WTC11 (cell line): ENCODE results near the gene AGAP6. TPM values are rescaled to one million over a fixed set of nuclear protein-coding genes. Genes with fewer than 3 reads are reported as not detected.
"Not testable (repeated sequence)": the region's sequence is repeated elsewhere in the genome, so short reads cannot be mapped to it uniquely, and the experiment has no call there.

Experiments used
- ATAC-seq: fragments of 200-7000 bp; cut with Tn5 transposase; 2 replicates; pipeline ENCODE4 v1.10.0; 2021; ENCODE audit warnings: mild to moderate bottlenecking, moderate library complexity
- CTCF ChIA-PET: fragments of 300-600 bp; sonication (Branson Sonifier 250); formaldehyde crosslinking; loops from one replicate; lab custom pipeline; 2021; ENCODE audit warnings: antibody characterized with exemption; lab: Charles Lee
- POLR2A ChIA-PET: fragments of 350-600 bp; sonication (Branson Sonifier 250); formaldehyde crosslinking; loops from one replicate; lab custom pipeline; 2021; ENCODE audit warnings: antibody characterized with exemption; lab: Charles Lee
- DNase-seq: peaks from one replicate; pipeline ENCODE4 v3.0.0; 2021; ENCODE audit warnings: low spot score
- H3K27ac Mint-ChIP-seq: 2 replicates; pipeline ENCODE4 v1.8.0; 2021; ENCODE audit warnings: mixed read lengths
- H3K27me3 Mint-ChIP-seq: 2 replicates; pipeline ENCODE4 v1.8.0; 2021; ENCODE audit warnings: low read depth, mild to moderate bottlenecking, moderate library complexity, mixed read lengths
- H3K36me3 Mint-ChIP-seq: 2 replicates; pipeline ENCODE4 v1.8.0; 2021; ENCODE audit warnings: mixed read lengths
- H3K4me1 Mint-ChIP-seq: 2 replicates; pipeline ENCODE4 v1.8.0; 2022; ENCODE audit warnings: mixed read lengths
- H3K4me3 Mint-ChIP-seq: 2 replicates; pipeline ENCODE4 v1.8.0; 2021; ENCODE audit warnings: mild to moderate bottlenecking, moderate library complexity, mixed read lengths
- H3K9me3 Mint-ChIP-seq: 2 replicates; pipeline ENCODE4 v1.8.0; 2021; ENCODE audit warnings: mixed read lengths
- CREM ChIP-seq: sonication (generic); formaldehyde crosslinking; IDR thresholded peaks from 2 replicates; pipeline ENCODE4 v1.8.1; 2022; ENCODE audit warnings: mild to moderate bottlenecking, missing genetic modification reagents, moderate library complexity
- GTF2I ChIP-seq: fragments of 250-450 bp; sonication (Bioruptor Pico); conservative IDR thresholded peaks from 2 replicates; pipeline ENCODE4 v1.4.0; 2021; ENCODE audit warnings: mild to moderate bottlenecking
- HMGA2 ChIP-seq: fragments of 250-450 bp; sonication (Bioruptor Pico); IDR thresholded peaks from 2 replicates; pipeline ENCODE4 v1.4.0; 2021; ENCODE audit warnings: mild to moderate bottlenecking, moderate library complexity
- NFATC4 ChIP-seq: fragments of 250-450 bp; sonication (Bioruptor Pico); IDR thresholded peaks from 2 replicates; pipeline ENCODE4 v1.9.0; 2021; ENCODE audit warnings: mild to moderate bottlenecking
- NR2C2 ChIP-seq: sonication (generic); formaldehyde crosslinking; IDR thresholded peaks from 2 replicates; pipeline ENCODE4 v1.8.0; 2022; ENCODE audit warnings: mild to moderate bottlenecking, missing genetic modification reagents
- SMAD3 ChIP-seq: sonication (generic); formaldehyde crosslinking; IDR thresholded peaks from 2 replicates; pipeline ENCODE4 v1.8.0; 2022; ENCODE audit warnings: missing genetic modification reagents, mild to moderate bottlenecking, borderline replicate concordance
- ZNF263 ChIP-seq: sonication (generic); formaldehyde crosslinking; IDR thresholded peaks from 2 replicates; pipeline ENCODE4 v1.8.1; 2022; ENCODE audit warnings: low read depth, mild to moderate bottlenecking, moderate library complexity, missing genetic modification reagents
- total RNA-seq: library from RNA; stranded (reverse); gene quantifications from 3 replicates; pipeline ENCODE4 v1.2.3, GENCODE V29; 2021
- TF ChIP-seq, protein P1 (sequence below): sonication (generic); formaldehyde crosslinking; IDR thresholded peaks from 2 replicates; pipeline ENCODE4 v1.8.1; 2022; ENCODE audit warnings: mild to moderate bottlenecking, missing genetic modification reagents, moderate library complexity, borderline replicate concordance
- TF ChIP-seq, protein P2 (sequence below): fragments of 250-450 bp; sonication (Bioruptor Pico); IDR thresholded peaks from 2 replicates; pipeline ENCODE4 v1.9.0; 2021; ENCODE audit warnings: mild to moderate bottlenecking, borderline replicate concordance
- TF ChIP-seq, protein P3 (sequence below): sonication (generic); formaldehyde crosslinking; IDR thresholded peaks from 2 replicates; pipeline ENCODE4 v1.8.1; 2022; ENCODE audit warnings: low read depth, missing genetic modification reagents, borderline replicate concordance
- TF ChIP-seq, protein P4 (sequence below): sonication (generic); formaldehyde crosslinking; IDR thresholded peaks from 2 replicates; pipeline ENCODE4 v1.8.1; 2023; ENCODE audit warnings: mild to moderate bottlenecking, missing genetic modification reagents
- TF ChIP-seq, protein P5 (sequence below): sonication (generic); formaldehyde crosslinking; IDR thresholded peaks from 2 replicates; pipeline ENCODE4 v1.8.0; 2022; ENCODE audit warnings: mild to moderate bottlenecking, missing genetic modification reagents

Gene AGAP6
- total RNA-seq, 1 experiment from 2014 or later, result 16.8 TPM

DNA sequence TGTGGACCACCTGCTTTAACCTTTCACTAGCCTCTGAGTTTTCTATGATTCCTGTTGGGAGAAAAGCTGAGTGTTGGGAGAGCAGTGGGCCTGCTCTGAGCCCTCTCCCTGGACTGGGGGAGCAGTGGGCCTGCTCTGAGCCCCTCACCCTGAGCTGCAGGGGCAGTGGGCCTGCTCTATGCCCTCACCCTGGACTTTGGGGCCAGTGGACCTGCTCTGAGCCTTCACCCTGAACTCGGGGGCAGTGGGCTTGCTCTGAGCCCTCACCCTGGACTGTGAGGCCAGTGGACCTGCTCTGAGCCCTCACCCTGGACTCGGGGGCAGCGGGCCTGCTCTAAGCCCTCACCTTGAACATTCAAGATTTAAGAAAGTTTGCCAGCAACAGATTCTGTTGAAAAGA lies 33.4 kb downstream of the AGAP6 start (continued):
- TF ChIP-seq, protein P1, sequence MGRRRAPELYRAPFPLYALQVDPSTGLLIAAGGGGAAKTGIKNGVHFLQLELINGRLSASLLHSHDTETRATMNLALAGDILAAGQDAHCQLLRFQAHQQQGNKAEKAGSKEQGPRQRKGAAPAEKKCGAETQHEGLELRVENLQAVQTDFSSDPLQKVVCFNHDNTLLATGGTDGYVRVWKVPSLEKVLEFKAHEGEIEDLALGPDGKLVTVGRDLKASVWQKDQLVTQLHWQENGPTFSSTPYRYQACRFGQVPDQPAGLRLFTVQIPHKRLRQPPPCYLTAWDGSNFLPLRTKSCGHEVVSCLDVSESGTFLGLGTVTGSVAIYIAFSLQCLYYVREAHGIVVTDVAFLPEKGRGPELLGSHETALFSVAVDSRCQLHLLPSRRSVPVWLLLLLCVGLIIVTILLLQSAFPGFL (CRISPR knock-in tag), result no peak
- TF ChIP-seq, all 79 proteins: peak for 0

DNA sequence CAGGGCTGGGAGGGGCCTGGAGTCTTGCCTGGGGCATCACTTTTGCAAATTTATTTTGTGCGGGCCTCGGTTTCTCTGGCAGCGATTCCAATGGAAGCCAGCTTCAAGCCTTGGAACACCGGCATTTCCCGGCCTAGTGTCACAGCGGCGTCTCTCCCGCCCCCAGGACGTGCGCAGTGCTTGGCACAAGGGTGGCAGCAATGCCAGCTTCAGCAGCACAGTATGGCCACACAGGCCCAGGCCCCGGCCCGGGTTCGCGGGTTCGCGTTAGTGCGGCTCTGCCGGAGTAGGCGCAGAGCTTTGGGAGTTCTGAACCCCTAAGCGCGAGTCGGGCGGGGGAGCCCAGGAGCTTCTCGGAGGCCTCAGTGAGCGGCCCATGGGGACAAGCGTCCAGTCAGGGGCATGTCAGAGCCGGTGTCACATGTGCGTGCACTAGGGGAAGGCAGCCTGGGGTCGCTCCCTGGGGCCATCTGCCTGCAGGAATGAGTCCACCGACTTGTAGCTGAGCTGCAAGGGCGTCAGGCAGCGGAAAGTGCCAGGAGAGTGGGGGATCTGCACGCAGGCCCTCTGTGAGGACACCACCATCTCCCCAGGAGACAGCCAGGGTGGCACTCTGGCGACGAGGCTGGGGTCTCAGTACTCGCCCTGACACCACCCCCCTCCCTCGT lies 36.6 kb downstream of the AGAP6 start:
- H3K9me3 Mint-ChIP-seq, result peaks cover 16% of the 10 kb centered on the region
- peak; percentile 53 for ATAC-seq
- H3K27ac Mint-ChIP-seq, H3K4me1 Mint-ChIP-seq, H3K27me3 Mint-ChIP-seq, CTCF ChIA-PET, H3K4me3 Mint-ChIP-seq, POLR2A ChIA-PET, H3K36me3 Mint-ChIP-seq, DNase-seq: not testable (repeated sequence)

DNA sequence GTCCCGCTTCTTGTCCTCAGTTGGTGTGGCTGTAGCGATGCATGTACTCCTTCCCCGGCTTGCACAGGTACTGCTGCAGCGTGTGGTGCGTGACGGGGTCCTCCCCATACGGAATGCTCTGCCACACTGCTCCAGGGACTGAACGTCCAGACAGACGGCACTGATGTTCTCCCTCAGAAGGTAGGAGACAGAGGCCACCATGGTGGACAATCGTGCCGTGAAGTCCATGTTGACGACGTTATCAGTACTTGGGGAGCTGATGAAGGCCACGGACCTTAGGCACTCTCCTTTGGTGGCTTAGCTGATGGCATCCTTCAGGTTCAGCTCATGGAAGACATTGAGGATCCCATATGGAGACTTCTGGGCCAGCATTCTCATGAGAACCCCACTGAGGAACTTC lies 37.4 kb downstream of the AGAP6 start:
- ChIA-PET POLR2A (no interaction called here), CTCF (no interaction called here)
- H3K4me1 Mint-ChIP-seq, result no peaks in the 10 kb centered on the region
- no peaks in the 10 kb centered on the region for H3K36me3 Mint-ChIP-seq
- no peak for ATAC-seq
- H3K4me3 Mint-ChIP-seq, result no peak overlapping the region
- DNase-seq, result no peak
- peaks cover 3% of the 10 kb centered on the region; the same call in 1 of the 2 replicates for H3K27me3 Mint-ChIP-seq
- H3K27ac Mint-ChIP-seq, result no peak overlapping the region
- TF ChIP-seq, protein P2, sequence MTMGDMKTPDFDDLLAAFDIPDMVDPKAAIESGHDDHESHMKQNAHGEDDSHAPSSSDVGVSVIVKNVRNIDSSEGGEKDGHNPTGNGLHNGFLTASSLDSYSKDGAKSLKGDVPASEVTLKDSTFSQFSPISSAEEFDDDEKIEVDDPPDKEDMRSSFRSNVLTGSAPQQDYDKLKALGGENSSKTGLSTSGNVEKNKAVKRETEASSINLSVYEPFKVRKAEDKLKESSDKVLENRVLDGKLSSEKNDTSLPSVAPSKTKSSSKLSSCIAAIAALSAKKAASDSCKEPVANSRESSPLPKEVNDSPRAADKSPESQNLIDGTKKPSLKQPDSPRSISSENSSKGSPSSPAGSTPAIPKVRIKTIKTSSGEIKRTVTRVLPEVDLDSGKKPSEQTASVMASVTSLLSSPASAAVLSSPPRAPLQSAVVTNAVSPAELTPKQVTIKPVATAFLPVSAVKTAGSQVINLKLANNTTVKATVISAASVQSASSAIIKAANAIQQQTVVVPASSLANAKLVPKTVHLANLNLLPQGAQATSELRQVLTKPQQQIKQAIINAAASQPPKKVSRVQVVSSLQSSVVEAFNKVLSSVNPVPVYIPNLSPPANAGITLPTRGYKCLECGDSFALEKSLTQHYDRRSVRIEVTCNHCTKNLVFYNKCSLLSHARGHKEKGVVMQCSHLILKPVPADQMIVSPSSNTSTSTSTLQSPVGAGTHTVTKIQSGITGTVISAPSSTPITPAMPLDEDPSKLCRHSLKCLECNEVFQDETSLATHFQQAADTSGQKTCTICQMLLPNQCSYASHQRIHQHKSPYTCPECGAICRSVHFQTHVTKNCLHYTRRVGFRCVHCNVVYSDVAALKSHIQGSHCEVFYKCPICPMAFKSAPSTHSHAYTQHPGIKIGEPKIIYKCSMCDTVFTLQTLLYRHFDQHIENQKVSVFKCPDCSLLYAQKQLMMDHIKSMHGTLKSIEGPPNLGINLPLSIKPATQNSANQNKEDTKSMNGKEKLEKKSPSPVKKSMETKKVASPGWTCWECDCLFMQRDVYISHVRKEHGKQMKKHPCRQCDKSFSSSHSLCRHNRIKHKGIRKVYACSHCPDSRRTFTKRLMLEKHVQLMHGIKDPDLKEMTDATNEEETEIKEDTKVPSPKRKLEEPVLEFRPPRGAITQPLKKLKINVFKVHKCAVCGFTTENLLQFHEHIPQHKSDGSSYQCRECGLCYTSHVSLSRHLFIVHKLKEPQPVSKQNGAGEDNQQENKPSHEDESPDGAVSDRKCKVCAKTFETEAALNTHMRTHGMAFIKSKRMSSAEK, result no peak
- TF ChIP-seq, protein P3, sequence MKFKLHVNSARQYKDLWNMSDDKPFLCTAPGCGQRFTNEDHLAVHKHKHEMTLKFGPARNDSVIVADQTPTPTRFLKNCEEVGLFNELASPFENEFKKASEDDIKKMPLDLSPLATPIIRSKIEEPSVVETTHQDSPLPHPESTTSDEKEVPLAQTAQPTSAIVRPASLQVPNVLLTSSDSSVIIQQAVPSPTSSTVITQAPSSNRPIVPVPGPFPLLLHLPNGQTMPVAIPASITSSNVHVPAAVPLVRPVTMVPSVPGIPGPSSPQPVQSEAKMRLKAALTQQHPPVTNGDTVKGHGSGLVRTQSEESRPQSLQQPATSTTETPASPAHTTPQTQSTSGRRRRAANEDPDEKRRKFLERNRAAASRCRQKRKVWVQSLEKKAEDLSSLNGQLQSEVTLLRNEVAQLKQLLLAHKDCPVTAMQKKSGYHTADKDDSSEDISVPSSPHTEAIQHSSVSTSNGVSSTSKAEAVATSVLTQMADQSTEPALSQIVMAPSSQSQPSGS (CRISPR knock-in tag), result no peak
- TF ChIP-seq, protein P4, sequence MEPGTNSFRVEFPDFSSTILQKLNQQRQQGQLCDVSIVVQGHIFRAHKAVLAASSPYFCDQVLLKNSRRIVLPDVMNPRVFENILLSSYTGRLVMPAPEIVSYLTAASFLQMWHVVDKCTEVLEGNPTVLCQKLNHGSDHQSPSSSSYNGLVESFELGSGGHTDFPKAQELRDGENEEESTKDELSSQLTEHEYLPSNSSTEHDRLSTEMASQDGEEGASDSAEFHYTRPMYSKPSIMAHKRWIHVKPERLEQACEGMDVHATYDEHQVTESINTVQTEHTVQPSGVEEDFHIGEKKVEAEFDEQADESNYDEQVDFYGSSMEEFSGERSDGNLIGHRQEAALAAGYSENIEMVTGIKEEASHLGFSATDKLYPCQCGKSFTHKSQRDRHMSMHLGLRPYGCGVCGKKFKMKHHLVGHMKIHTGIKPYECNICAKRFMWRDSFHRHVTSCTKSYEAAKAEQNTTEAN (CRISPR knock-in tag), result no peak
- TF ChIP-seq GTF2I (CRISPR knock-in tag) (no peak), NFATC4 (CRISPR knock-in tag) (no peak), HMGA2 (CRISPR knock-in tag) (no peak), NR2C2 (CRISPR knock-in tag) (no peak), ZNF263 (CRISPR knock-in tag) (no peak), CREM (no peak), SMAD3 (CRISPR knock-in tag) (no peak)
- TF ChIP-seq, protein P5, sequence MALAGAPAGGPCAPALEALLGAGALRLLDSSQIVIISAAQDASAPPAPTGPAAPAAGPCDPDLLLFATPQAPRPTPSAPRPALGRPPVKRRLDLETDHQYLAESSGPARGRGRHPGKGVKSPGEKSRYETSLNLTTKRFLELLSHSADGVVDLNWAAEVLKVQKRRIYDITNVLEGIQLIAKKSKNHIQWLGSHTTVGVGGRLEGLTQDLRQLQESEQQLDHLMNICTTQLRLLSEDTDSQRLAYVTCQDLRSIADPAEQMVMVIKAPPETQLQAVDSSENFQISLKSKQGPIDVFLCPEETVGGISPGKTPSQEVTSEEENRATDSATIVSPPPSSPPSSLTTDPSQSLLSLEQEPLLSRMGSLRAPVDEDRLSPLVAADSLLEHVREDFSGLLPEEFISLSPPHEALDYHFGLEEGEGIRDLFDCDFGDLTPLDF, result no peak
- peaks cover 16% of the 10 kb centered on the region for H3K9me3 Mint-ChIP-seq
